Measurements from ENCODE around the gene PCGF3.

GRCh38 chr4:708631-708933 lies 3.0 kb downstream of the PCGF3 start:
- TF ChIP-seq CTCF (IDR thresholded peaks at IDR 0.05) (no peak), POLR2A (IDR thresholded peaks at IDR 0.05) (no peak)

All from prostate gland (tissue), 2 donors.